GM21526 (cell line): Measurements from ENCODE around the gene CAB39.

Experiments used
- ATAC-seq: cut with Tn5 transposase; IDR thresholded peaks from one replicate; pipeline ENCODE4 v1.9.1; 2021; ENCODE audit warnings: moderate library complexity; ENCODE audit not compliant: unreplicated experiment, low FRiP score

CAB39 gene

DNA sequence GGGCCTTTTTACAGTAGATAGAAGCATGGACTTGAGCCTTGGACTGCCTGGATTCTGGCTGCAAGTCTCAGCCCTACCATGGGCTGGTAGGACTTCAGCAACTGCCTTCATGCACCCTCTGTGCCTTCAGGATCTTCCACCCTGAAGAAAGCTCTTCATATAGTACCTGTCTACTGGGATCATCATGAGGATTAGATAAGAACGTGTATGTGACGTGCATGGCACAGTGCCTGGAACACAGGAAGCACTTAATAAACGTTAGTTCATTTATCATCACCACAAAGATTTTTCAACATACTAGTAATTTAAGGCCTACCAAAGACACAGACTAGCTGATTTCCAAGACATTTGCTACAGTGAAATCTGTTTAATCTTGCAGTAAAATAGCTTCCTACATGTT lies 98.9 kb downstream of the CAB39 start:
- no peak for ATAC-seq

DNA sequence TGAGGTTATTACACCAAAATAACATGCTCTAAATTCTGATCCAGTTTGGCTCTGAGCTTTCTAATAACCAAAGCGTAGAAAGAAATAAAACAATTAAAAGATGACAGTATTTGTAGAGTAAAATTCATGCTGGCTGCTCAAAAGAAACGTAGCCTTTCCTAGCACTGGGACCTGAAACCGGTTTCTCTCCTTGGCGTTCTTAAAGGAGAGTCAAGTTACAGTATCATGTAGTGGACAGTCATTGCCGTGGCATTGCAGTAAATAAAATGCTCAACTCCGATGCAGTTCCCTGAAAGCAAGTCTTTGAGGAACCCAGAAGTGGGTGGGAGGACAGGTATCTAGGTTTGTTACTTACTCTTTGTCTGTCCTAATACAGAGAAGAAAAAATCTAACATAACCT lies 99.4 kb downstream of the CAB39 start:
- no peak for ATAC-seq

DNA sequence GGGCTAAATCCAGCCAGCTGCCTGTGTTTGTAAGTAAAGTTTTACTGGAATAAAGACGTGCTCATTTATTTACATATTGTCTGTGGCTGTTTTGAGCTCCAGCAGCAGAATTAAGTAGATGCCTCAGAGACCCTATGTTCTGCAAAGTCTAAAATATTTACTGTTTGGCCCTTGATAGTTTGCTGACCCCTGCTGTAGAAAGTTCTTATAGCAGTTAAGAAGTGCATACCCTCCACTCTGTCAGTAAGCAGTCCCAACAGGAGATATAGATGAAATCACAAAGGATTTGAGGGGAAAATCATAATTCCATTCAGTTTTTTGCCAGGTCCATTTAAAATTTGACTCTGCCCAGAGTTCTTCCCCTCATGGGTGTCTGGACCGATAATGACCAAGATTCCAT lies 102.0 kb downstream of the CAB39 start:
- no peak for ATAC-seq

DNA sequence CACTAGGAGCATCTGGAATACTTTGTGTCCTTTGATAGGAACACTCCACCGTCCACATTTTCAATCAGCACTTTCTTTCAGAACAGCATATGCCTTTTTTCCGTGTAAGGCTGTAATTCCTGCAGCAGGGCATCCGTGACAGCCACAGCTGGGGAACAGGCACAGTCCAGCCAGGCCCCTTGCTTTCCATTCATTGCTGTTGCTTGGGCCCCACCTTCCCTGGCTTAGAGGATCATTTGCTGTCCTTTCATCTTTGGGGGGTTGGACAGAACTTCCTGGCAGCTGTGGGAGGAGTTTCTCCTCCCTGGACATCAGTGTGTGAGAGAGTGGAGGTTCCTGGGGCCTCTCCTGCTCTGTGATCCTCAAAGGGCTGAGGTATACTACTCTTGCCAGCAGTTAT lies 102.4 kb downstream of the CAB39 start:
- no peak for ATAC-seq

DNA sequence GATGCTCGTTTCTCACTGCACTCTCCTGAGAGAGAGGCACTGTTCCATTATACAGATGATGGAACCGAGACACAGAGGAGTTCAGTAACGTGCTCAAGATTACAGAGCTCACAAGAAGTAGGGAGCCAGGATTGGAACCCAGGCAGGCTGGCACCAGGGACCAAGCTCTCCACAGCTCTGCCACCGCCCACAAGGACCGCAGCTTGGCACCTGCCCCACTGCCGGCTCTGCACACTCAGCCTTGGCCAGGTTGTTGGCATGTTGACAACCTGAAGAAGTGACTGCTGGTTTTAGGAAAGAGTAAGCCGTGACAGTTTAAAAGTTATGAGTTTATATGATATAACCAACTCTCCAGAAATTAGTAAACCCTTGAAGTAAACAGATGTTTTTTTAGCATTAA lies 104.1 kb downstream of the CAB39 start:
- ATAC-seq = no peak

DNA sequence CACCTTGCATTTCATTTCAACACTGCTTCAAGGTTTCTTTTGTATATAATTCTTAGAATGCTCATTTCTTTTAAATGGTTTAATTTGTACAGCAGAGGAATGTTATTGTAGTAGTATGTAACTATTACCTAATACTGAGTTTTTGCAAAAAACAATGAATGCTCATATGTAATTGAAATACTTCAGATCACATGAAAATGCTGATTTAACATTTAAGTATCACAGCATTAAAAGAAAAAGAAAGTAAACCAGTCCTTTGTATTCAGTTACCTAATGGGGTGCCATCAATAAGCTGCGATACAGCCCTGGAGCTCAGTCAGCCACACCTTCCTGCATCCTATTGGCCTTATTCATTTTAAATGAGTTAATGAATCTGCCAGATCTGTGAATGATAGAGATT lies 106.8 kb downstream of the CAB39 start:
- ATAC-seq = no peak

DNA sequence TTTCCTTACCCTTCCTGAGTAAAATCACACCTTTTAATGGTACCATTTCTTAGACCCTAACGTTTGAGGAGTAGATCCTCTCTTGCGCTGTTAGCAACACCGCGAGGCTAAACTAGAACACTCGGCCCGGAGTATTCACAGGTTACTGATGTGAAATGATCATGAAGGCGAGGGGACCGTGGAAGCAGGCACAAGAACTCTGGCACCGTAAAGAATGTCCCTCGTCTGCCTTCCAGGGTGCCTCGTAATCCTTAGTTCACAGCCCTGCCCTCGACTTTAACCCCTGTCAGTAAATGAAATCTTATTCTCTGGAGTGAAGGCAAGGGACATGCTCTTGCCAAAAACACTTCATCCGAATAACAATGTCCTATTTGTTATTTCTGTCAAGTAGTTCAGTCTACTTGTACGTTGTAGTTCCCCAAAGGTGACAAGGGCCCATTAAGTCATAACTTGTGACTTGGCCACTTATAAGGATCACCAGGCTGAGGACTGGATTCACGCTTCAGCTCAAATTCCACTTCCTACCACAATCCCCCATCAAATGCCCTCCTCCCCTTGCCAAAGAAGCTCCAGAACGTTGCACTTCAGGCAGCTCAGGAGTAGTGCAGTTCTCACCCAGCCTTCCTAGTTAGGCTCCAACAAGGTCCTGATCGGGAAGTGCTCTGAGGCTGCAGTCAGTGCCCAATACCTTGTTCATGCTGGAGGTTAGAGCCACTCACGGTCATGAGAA lies 108.8 kb downstream of the CAB39 start:
- ATAC-seq = no peak

DNA sequence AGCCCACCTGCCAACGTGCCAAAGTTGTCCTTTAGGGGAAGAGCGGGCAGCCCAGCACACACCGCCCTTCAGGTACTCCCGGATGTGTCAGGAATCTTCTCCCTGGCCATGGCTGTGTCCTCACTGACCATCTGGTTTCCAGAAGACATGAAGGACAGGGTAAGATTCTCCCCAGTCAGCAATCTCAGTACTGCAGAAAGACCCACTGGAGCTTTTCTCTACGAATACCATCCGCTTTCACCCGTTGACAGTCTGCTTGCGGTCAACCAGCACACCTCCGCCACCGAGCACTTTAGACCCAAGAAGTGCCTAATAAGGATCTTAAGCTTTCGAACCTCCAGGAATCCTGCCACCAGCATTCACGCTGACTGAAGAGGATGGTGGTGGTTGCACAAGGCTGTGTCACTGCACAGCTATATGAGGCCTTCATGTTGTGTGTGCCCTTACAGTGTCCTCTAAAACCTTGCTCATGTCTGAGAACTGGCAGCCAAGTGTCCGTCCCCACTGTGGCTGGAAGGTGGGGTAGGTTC lies 109.4 kb downstream of the CAB39 start:
- ATAC-seq = no peak

DNA sequence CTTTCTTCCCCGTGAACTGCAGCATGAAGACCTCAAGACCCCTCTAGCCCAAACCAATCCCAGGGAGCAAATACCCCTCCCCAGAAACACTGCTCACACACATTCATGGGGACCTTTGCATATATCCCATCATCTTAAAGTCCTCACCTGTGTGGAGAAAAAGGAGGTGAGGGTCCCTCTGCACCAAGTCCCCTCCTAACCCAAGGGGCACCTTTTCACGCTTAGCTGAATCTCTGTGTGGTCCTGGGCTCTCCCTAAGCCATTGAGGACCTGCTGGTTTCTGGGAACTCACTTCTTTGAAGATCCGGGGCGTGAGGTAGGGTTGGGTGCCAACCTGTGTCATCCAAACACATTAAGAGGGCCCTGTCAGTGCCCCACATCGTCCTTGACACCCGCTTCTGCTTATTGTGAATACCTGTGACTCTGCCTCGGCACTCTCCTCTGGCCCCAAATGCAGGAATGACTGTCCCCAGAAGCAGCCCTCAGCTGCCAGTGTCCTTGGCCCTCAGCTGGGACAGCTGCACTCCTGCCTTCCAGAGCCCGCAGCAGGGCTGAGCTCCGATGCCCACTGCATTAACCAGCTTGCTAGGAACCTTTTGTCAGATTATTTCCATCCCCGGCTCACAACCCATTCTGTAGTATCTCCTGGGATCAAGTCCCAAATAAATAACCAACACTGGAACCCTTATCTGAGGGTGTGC lies 110.8 kb downstream of the CAB39 start:
- ATAC-seq = no peak

DNA sequence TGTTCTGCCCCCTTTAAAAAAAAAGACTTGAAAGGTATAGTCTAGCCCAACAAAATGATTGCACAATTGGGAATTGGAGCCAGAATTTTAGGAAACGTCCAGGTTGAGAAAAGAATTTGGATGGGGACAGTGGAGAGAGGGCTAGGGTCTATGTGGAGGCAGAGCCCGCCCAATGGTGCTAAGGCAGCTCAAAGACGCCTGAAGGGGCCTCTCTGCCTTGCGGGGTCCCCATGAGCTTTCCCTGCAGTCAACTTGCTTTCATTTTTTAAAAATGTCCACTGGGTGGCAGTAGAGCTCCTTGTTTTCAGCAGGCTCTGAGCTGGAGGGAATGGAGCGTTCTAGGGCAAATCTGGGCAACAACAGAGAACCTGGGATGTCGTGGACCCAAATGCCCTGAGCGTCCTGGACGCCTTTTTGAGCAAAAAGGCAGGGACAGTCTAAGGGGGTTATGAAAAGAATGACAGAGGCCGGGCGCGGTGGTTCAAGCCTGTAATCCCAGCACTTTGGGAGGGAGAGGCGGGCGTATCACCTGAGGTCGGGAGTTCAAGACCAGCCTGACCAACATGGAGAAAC lies 111.8 kb downstream of the CAB39 start:
- no peak for ATAC-seq

DNA sequence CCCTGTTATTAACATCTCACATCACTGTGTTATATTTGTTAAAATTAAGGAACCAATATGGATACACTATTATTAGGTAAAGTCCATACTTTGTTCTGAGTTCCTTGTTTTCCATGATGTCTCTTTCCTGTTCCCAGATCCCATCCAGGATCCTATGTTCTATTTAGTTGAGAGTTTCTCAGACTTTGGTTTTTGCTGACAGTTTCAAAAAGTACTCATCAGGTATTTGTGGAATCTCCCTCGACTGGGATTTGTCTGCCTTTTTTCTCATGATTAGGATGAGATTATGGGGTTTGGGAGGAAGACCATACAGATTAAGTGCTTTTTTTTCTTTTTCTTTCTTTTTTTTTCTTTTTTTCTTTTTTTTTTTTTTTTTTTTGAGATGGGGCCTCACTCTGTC lies 112.7 kb downstream of the CAB39 start:
- ATAC-seq = no peak

DNA sequence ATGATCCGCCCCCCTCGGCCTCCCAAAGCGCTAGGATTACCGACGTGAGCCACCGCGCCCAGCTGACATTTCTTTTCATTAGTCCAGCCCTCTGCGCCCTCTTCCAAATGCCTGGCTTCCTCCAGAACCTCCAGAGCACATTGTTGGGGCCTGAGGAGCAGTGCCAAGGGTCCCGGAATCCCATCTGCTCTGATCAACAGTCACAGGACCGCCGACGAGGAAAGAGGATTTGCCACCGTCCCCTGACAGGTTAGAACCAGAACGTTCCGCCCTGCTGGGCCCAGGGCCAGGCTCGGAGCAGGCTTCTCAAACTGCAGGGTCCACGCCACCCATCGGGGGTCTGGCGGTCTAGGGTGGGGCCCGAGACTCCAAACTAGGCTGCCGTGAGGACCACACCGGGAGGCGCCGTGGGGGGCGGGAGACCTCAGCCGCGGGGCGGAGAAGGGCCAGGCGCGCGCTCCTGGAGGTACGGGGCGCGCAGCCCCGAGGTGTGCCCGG lies 115.2 kb downstream of the CAB39 start:
- no peak for ATAC-seq

DNA sequence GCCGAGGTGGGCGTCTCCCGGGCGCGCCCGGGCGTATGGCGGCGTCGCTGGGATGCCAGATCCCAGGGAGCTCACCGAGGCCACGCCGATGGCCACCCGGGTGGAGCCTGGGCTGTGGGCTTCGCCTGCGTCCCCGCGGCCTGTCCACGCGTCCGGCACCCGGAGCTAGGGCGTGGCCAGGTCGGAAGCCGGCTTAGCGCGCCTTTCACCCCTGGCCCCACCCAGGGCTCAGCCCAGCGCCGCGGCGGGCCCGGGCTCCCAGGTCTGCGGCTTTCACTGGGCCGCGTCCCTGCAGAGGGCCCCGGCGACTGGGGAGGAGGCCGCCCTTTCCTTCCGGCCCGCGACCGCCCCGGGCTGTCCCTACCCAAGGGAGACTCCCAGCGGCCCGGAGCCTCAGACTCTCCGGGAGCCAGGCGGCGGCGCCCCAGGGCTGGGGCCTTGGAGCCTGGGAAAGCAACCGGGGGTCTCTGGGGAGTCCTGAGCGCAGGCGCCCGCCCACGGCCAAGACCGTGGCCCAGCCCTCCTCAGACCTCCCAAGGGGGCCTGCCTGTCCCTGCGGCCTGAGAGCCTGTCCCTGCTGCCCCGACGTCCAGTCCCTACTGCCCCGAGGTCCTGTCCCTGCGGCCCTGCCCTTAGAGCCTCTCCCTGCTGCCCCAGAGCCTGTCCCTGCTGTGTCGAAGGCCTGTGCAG lies 115.8 kb downstream of the CAB39 start:
- no peak for ATAC-seq

DNA sequence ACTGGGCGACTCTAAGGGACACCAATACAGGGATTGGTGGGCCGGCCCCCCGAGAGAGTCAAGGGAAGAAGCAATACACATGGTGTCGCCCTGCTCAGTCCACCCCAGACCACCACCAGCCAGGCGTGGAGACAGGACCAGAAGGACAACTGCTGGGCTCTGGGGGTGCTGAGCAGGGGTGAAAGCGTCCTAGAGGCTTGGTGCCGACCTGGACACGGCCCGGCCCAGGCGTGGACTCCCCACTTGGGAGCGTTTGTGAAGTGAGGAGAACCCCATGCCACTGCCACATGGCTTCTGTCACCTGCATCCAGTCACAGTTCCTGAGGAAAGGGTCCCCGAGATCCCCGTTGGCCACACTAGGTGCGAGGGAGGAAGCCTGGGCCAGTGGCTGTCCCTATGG lies 116.7 kb downstream of the CAB39 start:
- ATAC-seq = no peak

DNA sequence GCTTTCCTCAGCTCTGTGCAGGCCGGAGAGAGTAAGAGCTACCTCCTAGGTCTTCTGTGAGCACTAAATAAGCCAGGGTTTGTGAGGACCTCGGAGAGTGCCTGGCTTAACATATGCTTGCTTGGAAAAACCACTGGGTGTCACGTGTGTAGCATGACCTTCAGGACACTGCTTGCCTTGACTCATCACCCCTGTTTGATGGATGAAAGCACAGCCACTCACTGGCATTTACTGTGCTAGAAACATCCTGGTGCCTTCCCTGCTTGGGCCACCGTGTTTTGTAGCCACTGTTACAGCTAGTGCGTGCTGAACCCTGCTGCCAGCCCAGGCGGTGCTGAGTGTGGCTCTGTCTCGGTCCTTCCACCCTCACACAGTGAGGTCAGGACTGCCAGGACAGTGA lies 117.3 kb downstream of the CAB39 start:
- no peak for ATAC-seq

DNA sequence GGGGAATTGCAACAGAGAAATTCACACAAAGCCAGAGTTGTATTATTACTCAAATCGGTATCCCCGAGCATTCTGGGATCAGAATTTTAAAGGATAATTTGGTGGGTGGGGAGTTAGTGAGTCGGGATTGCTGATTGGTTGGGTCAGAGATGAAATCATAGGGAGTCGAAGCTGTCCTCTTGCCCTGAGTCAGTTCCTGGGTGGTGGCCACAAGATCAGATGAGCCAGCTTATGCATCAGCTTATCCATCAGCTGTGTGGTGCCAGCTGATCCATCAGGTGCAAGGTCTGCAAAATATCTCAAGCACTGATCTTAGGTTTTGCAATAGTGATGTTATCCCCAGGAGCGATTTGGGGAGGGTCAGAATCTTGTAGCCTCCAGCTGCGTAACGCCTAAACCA lies 117.8 kb downstream of the CAB39 start:
- ATAC-seq = no peak

DNA sequence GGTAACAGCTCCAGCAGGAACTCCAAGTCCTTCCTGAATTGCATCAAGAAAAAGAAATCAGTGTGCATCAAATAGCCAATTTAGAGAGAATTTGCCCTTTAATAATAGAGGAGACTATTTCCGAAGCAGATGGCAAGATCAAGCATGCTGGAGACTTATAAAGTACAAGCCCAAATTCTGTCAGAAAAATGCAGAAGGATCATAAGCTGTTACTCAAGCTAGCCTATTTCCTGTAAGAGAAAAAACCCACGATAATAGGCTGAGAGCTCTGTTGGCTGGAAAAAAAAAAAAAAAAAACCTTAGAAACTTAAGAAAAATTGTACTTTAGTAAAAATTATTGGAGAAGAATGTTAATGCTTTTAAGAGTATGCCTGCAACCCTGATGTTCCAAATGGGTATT lies 127.7 kb downstream of the CAB39 start:
- no peak for ATAC-seq

DNA sequence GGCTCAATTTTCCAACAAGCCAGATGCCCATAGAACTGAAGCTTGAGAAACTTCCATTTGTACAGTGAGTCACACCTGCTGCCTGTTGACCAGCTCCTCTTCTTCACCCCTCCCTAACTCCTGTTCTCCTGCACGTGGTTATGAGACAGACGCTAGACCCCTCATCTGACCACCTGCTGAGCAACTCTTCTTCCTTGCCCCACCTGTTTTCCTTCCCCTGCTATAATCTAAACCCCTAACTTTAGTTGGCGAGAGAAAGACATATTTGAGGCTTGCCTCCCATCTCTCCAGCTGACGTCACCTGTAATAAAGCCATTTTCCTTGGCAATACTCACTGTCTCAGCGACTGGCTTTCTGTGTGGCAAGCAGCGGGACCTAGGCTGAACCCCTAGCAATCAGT lies 129.8 kb downstream of the CAB39 start:
- ATAC-seq = no peak

DNA sequence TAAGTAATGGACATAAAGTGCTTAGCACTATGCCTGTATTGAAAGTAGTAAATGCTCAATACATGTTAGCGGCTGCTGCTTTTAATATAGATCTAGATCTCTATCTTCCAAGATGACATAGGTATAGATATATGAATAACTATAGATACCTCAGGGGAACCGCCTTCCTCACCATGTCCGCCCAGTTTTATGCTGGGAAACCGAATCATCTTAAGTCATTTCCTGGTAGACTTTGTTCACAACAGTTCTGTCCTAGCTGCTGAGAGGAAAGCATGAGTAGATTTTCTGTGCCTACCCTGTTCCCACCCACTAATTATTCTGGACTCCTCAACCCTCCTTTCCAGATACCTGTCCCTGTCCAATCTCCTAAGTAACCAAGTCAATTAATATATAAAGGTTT lies 130.5 kb downstream of the CAB39 start:
- ATAC-seq = no peak

DNA sequence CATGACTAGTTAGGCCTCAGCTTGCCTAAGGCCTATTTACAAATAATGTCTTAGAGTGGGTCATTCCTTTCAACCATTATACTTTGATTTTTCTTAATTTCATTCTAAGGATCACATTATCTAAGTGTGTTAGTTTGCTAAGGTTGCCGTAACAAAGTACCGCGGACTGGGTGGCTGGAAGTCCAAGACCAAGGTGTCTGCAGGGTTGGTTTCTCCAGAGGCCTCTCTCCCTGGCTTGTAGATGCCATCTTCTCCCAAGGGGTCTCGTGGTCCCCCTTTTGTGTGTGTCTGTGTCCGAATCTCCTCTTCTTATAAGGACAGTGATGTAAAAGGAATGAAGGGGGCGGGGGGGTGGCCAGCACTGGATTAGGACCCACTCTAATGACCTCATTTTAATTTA lies 133.7 kb downstream of the CAB39 start:
- no peak for ATAC-seq

DNA sequence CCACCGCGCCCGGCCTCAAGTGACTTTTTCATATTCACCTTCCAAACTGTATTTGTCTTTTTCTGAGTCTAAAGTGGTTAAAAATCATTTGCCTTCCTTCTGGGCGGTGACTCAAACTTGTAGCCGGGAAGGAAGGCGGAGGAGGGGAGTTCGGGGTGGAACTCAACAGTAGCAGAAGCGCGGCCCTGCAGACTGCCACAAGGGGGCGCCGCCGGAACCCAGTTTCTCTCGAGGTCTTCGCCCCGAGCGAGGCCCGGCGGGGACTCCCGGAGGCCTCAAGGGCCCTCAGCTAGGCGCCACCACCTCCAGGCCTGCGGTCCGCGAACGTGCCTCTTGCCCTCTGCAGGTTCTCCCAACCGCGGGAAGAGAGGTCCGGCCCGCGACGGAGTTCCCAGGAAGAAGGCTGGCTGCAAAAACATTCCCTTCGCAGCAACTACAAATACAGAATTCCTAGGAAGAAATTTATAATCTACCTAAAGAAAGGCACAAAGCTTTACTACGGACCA lies 135.3 kb downstream of the CAB39 start:
- ATAC-seq = no peak
